ENCODE data around the gene MDP1.
A peak's percentile ranks its signal among the peaks of the same experiment; 100 is the strongest.

MDP1 gene

DNA sequence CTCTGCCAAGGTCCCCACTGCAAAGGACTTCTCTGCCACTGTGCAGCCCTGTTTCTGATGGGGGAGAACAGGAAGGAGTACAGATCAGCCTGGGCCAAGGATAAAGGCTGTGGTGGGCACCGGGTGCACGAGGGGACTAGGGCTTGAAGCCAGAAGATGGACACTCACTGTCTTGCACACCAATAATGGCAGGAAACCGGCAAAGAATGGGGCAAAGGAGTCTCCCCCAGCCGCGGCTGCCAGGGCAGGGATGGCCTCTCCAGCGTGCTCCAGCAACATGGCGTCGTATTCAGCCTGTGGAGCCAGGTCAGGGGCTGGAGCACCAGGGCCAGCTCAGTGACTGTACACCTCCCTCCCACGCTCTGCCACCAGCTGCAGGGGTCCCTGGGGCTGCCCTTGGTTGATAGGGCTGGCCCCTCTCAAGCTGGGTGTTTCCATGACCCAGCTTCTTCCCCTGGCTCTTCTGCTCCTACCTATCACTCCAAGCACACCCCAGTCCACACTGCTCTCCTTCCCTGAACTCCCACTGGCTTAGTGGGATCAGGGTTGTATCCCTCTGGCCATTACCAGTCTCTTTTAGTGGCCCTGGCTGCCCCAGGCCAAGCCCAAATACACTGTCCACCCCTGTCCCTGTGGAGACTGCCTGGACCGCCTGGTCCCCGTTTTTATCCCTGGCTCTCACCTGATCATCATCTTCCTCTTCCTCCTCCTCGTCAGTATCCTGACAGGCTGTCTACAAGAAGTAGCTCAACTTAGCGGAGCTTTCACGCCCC is 33.6 kb downstream of the MDP1 start:
- no peak for TF ChIP-seq MYC (IDR thresholded peaks at IDR 0.05; ENCODE audit: low read depth, low read length)
- TF ChIP-seq CTCF (IDR thresholded peaks at IDR 0.05; ENCODE audit: low read depth, low read length), result no peak
- TF ChIP-seq, protein P1, sequence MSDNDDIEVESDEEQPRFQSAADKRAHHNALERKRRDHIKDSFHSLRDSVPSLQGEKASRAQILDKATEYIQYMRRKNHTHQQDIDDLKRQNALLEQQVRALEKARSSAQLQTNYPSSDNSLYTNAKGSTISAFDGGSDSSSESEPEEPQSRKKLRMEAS (IDR thresholded peaks at IDR 0.05; ENCODE audit: low read depth, low read length), result no peak
- no peak for TF ChIP-seq POLR2A (IDR thresholded peaks at IDR 0.05; ENCODE audit: extremely low read depth, insufficient read length)
- H3K4me3 ChIP-seq (ENCODE audit: low read depth, low read length), result no peak overlapping the region
- no peak for DNase-seq (ENCODE audit: low read depth)

DNA sequence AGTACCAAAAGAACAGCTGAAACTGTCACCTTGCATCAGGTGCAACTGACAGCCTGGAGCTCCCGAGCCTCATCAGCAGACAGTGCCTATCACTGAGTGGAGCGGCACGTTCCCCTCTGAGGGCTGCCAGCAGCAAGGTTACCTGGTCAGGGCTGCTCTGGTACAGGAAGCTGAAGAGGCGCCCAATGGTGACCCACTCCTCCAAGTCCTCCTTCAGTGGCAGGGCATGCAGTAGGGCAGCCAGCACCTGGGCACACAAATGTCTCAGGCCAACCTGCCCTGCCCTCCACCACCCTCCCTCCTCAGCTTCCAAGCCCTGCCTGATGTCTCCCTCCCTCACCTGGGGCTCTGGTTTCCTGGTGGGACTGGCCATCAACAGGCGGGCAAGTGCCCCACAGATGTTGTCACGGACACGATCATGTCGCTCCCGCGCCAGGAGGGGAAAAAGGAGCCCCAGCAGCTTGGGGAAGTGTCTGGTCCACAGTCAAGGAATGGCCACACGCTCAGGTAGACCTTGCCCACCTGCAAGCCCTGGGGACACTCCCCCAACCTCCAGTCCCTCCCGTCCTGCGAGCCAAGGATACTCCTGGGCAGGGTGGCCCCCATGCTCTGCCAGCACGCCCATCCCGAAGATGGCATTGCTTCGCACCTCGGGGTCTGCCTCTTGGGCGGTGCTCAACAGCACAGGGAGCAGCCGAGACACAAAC is 34.3 kb downstream of the MDP1 start:
- TF ChIP-seq CTCF (IDR thresholded peaks at IDR 0.05; ENCODE audit: low read depth, low read length), result no peak
- no peak for TF ChIP-seq MYC (IDR thresholded peaks at IDR 0.05; ENCODE audit: low read depth, low read length)
- TF ChIP-seq, protein P1 (IDR thresholded peaks at IDR 0.05; ENCODE audit: low read depth, low read length), result no peak
- no peak for TF ChIP-seq POLR2A (IDR thresholded peaks at IDR 0.05; ENCODE audit: extremely low read depth, insufficient read length)
- no peak for DNase-seq (ENCODE audit: low read depth)
- H3K4me3 ChIP-seq (ENCODE audit: low read depth, low read length), result no peak overlapping the region

DNA sequence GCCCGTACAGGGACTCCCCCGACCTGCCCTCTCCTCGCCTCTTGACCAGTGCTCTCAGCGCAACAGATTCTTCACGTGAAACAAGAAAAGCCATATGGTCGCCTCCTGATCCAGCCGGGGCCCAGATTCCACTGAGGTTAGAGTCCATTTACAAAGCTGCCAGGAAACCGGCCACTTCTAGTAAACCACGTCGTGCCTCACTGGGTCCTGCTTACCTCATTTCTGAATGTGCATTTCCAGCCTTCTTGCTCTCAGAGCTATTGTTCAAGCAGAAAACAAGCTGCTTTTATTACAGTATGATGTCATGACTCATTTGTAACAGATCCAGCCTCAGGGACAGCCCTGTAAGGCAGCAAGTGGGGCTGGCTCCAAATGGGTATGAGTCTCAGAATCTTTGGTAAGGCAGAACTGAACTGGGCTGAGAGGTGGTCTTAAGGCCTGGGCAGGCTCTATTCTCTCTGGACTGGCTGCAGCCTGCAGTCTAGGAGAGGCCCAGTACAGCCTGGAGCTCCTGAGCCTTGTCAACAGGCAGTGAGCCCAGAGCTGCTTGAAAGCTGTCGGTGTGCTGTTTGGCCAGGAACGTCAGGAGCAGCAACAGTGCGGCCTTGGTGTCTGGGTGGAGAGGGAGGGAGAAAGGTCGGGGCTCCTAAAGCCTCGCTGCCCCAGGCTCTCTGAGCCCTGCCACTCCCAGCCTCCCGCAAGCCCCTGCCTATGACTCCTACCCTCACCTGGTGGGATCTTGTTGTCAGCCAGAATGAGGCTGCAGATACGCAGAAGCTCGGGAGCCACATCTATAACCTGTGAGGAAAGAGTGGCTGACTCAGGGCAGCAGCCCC is 35.7 kb downstream of the MDP1 start:
- no peak for DNase-seq (ENCODE audit: low read depth)
- H3K4me3 ChIP-seq (ENCODE audit: low read depth, low read length), result no peak overlapping the region
- TF ChIP-seq, protein P1 (IDR thresholded peaks at IDR 0.05; ENCODE audit: low read depth, low read length), result no peak
- no peak for TF ChIP-seq MYC (IDR thresholded peaks at IDR 0.05; ENCODE audit: low read depth, low read length)
- TF ChIP-seq POLR2A (IDR thresholded peaks at IDR 0.05; ENCODE audit: extremely low read depth, insufficient read length), result no peak
- TF ChIP-seq CTCF (IDR thresholded peaks at IDR 0.05; ENCODE audit: low read depth, low read length), result no peak

- TF ChIP-seq, protein P1 (IDR thresholded peaks at IDR 0.05; ENCODE audit: low read depth, low read length), result no peak
- no peak for TF ChIP-seq MYC (IDR thresholded peaks at IDR 0.05; ENCODE audit: low read depth, low read length)
- TF ChIP-seq CTCF (IDR thresholded peaks at IDR 0.05; ENCODE audit: low read depth, low read length), result no peak
- no peak for TF ChIP-seq POLR2A (IDR thresholded peaks at IDR 0.05; ENCODE audit: extremely low read depth, insufficient read length)
- no peak overlapping the region for H3K4me3 ChIP-seq (ENCODE audit: low read depth, low read length)
- DNase-seq (ENCODE audit: low read depth), result peak; percentile 33
Observed at GRCh38 chr14:24179294-24179960, 36.4 kb downstream of the MDP1 start.

Data from NB4 (cell line).